H1 (cell line): ENCODE measurements around the gene RTN4IP1. TPM values are rescaled to one million over a fixed set of nuclear protein-coding genes. Genes with fewer than 3 reads are reported as not detected.

Experiments
- polyA plus RNA-seq, 7 experiments: library from polyadenylated mRNA; depleted of rRNA in 3 of 7; stranded (reverse) in 5 of 7; unstranded in 2 of 7; fragments of >200 nt in 5 of 7; fragments of 200-250 nt in 2 of 7; gene quantifications; 1 replicate in 5 of 7; 2 replicates in 1 of 7; 4 replicates in 1 of 7; pipeline versions ENCODE4 v1.2.1 to v1.2.3, GENCODE V29; 2011 to 2013; ENCODE audit warnings: missing spikeins in 2 of 7, mixed read lengths in 2 of 7
- small RNA-seq: library from polyadenylated mRNA; stranded (forward); fragments of <200 nt; extraction: miRNeasy Mini kit (QIAGEN cat#:217004); gene quantifications from one replicate; pipeline ENCODE3, GENCODE V24; 2013; ENCODE audit not compliant: insufficient read depth
- total RNA-seq: library from RNA; stranded (reverse); fragmentation: NEBNext Ultra II Directional; extraction: Animal tissue kit (Norgen Biotek cat#: 25700); gene quantifications from 2 replicates; pipeline ENCODE4 v1.2.1, GENCODE V29; 2021

RTN4IP1 gene
- total and polyA plus RNA-seq, 2 of the 8 experiments (the other 6 are each of a cell fraction or from before 2014, with no cell fraction given), result 14.6 to 19.5 TPM

Small RNAs within 50 kb of the gene (small RNA-seq; reads per million reads assigned to genes)
- not detected for gene RNU6-527P

Other genes with a start within 250 kb of the RTN4IP1 start
- gene QRSL1, start 80 bp upstream of the RTN4IP1 start, total RNA-seq, result 22.0 and 22.2 TPM in 2 replicates
- 5.6 and 7.8 TPM in 2 replicates for gene QRSL1, start 80 bp upstream of the RTN4IP1 start, polyA plus RNA-seq (2011; rRNA removed)